ENCODE measurements around the gene KCNK13. TPM values are rescaled to one million over a fixed set of nuclear protein-coding genes. Genes with fewer than 3 reads are reported as not detected.

The KCNK13 gene
- total and polyA plus RNA-seq, 2 of the 13 experiments (the other 11 are each of a cell fraction or from before 2014, with no cell fraction given), result 0.08 to 0.29 TPM

DNA sequence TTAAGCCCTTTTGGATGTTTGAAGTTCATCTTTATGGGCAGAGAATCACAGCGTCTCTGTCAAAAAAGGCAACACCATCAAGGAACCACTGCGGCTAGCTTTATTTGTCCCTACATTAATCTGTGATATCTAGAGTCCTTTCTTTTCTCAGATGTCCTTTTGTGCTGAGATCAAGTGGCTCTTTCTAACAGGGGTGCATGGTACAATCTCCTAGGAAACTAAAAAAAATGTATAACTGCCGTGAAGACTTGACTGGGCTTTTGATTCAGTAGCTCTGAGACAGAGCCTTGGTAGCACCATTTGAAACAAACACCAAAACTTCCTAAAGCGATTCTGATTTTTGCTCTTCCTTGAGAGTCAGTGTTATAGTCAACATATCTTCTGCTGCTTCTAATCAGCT, 33.3 kb downstream of the KCNK13 start (continued):
- TF ChIP-seq, protein P1, sequence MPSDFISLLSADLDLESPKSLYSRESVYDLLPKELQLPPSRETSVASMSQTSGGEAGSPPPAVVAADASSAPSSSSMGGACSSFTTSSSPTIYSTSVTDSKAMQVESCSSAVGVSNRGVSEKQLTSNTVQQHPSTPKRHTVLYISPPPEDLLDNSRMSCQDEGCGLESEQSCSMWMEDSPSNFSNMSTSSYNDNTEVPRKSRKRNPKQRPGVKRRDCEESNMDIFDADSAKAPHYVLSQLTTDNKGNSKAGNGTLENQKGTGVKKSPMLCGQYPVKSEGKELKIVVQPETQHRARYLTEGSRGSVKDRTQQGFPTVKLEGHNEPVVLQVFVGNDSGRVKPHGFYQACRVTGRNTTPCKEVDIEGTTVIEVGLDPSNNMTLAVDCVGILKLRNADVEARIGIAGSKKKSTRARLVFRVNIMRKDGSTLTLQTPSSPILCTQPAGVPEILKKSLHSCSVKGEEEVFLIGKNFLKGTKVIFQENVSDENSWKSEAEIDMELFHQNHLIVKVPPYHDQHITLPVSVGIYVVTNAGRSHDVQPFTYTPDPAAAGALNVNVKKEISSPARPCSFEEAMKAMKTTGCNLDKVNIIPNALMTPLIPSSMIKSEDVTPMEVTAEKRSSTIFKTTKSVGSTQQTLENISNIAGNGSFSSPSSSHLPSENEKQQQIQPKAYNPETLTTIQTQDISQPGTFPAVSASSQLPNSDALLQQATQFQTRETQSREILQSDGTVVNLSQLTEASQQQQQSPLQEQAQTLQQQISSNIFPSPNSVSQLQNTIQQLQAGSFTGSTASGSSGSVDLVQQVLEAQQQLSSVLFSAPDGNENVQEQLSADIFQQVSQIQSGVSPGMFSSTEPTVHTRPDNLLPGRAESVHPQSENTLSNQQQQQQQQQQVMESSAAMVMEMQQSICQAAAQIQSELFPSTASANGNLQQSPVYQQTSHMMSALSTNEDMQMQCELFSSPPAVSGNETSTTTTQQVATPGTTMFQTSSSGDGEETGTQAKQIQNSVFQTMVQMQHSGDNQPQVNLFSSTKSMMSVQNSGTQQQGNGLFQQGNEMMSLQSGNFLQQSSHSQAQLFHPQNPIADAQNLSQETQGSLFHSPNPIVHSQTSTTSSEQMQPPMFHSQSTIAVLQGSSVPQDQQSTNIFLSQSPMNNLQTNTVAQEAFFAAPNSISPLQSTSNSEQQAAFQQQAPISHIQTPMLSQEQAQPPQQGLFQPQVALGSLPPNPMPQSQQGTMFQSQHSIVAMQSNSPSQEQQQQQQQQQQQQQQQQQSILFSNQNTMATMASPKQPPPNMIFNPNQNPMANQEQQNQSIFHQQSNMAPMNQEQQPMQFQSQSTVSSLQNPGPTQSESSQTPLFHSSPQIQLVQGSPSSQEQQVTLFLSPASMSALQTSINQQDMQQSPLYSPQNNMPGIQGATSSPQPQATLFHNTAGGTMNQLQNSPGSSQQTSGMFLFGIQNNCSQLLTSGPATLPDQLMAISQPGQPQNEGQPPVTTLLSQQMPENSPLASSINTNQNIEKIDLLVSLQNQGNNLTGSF (CRISPR knock-in tag; IDR thresholded peaks at IDR 0.05), result no peak
- TF ChIP-seq, protein P2, sequence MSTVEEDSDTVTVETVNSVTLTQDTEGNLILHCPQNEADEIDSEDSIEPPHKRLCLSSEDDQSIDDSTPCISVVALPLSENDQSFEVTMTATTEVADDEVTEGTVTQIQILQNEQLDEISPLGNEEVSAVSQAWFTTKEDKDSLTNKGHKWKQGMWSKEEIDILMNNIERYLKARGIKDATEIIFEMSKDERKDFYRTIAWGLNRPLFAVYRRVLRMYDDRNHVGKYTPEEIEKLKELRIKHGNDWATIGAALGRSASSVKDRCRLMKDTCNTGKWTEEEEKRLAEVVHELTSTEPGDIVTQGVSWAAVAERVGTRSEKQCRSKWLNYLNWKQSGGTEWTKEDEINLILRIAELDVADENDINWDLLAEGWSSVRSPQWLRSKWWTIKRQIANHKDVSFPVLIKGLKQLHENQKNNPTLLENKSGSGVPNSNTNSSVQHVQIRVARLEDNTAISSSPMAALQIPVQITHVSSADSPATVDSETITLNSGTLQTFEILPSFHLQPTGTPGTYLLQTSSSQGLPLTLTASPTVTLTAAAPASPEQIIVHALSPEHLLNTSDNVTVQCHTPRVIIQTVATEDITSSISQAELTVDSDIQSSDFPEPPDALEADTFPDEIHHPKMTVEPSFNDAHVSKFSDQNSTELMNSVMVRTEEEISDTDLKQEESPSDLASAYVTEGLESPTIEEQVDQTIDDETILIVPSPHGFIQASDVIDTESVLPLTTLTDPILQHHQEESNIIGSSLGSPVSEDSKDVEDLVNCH (CRISPR knock-in tag; IDR thresholded peaks at IDR 0.05), result no peak
- TF ChIP-seq NFE2L2 (IDR thresholded peaks at IDR 0.05; ENCODE audit: low read length), result no peak
- no peak for TF ChIP-seq U2AF2 (IDR thresholded peaks at IDR 0.05; ENCODE audit: low read depth, low read length)
- TF ChIP-seq, protein P3, sequence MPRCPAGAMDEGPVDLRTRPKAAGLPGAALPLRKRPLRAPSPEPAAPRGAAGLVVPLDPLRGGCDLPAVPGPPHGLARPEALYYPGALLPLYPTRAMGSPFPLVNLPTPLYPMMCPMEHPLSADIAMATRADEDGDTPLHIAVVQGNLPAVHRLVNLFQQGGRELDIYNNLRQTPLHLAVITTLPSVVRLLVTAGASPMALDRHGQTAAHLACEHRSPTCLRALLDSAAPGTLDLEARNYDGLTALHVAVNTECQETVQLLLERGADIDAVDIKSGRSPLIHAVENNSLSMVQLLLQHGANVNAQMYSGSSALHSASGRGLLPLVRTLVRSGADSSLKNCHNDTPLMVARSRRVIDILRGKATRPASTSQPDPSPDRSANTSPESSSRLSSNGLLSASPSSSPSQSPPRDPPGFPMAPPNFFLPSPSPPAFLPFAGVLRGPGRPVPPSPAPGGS (CRISPR knock-in tag; IDR thresholded peaks at IDR 0.05), result no peak
- no peak for TF ChIP-seq ZFP36L2 (CRISPR knock-in tag; IDR thresholded peaks at IDR 0.05)
- TF ChIP-seq, protein P4, sequence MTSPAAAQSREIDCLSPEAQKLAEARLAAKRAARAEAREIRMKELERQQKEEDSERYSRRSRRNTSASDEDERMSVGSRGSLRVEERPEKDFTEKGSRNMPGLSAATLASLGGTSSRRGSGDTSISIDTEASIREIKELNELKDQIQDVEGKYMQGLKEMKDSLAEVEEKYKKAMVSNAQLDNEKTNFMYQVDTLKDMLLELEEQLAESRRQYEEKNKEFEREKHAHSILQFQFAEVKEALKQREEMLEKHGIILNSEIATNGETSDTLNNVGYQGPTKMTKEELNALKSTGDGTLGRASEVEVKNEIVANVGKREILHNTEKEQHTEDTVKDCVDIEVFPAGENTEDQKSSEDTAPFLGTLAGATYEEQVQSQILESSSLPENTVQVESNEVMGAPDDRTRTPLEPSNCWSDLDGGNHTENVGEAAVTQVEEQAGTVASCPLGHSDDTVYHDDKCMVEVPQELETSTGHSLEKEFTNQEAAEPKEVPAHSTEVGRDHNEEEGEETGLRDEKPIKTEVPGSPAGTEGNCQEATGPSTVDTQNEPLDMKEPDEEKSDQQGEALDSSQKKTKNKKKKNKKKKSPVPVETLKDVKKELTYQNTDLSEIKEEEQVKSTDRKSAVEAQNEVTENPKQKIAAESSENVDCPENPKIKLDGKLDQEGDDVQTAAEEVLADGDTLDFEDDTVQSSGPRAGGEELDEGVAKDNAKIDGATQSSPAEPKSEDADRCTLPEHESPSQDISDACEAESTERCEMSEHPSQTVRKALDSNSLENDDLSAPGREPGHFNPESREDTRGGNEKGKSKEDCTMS (CRISPR knock-in tag; conservative IDR thresholded peaks at IDR 0.05), result no peak

Data from HepG2 (cell line).